T follicular helper cell (primary cell): ENCODE results near the gene CRYBG1.
"Not testable (repeated sequence)": the region's sequence is repeated elsewhere in the genome, so short reads cannot be mapped to it uniquely, and the experiment has no call there.

Experiments
- DNase-seq: peaks from one replicate; pipeline ENCODE4 v3.0.0-alpha.2; 2020; ENCODE audit warnings: low read depth

Gene CRYBG1

GRCh38 chr6:106509420-106510089 lies 149.0 kb downstream of the CRYBG1 start:
- DNase-seq, result no peak

- DNase-seq, result peak; percentile 59
Observed at GRCh38 chr6:106510090-106510970, 149.8 kb downstream of the CRYBG1 start.

- peak; percentile 35 for DNase-seq
Observed at GRCh38 chr6:106511288-106512047, 151.0 kb downstream of the CRYBG1 start.

GRCh38 chr6:106512048-106512967 lies 151.8 kb downstream of the CRYBG1 start:
- DNase-seq, result peak; percentile 67

GRCh38 chr6:106512968-106513574 lies 152.6 kb downstream of the CRYBG1 start:
- no peak for DNase-seq

- DNase-seq, result no peak
Observed at GRCh38 chr6:106513808-106514582, 153.5 kb downstream of the CRYBG1 start.

- DNase-seq, result no peak
Observed at GRCh38 chr6:106514583-106514885, 154.0 kb downstream of the CRYBG1 start.

GRCh38 chr6:106515582-106515981 lies 155.1 kb downstream of the CRYBG1 start:
- DNase-seq, result not testable (repeated sequence)

- DNase-seq, result no peak
Observed at GRCh38 chr6:106516616-106517015, 156.1 kb downstream of the CRYBG1 start.

- DNase-seq, result no peak
Observed at GRCh38 chr6:106517706-106518105, 157.2 kb downstream of the CRYBG1 start.

- DNase-seq, result no peak
Observed at GRCh38 chr6:106518748-106519147, 158.2 kb downstream of the CRYBG1 start.

- peak; percentile 70 for DNase-seq
Observed at GRCh38 chr6:106519460-106520394, 159.2 kb downstream of the CRYBG1 start.

GRCh38 chr6:106520711-106521401 lies 160.3 kb downstream of the CRYBG1 start:
- peak; percentile 77 for DNase-seq

GRCh38 chr6:106522562-106523250 lies 162.2 kb downstream of the CRYBG1 start:
- no peak for DNase-seq

- no peak for DNase-seq
Observed at GRCh38 chr6:106525107-106525881, 164.8 kb downstream of the CRYBG1 start.

GRCh38 chr6:106525882-106526275 lies 165.4 kb downstream of the CRYBG1 start:
- DNase-seq, result no peak

- no peak for DNase-seq
Observed at GRCh38 chr6:106527117-106527516, 166.6 kb downstream of the CRYBG1 start.
